ENCODE data around the gene DCP1A.

GRCh38 chr3:53347261-53348064 is at the start of gene DCP1A:
- peak; percentile 93 for TF ChIP-seq POLR2AphosphoS5 (IDR thresholded peaks at IDR 0.05; ENCODE audit: low read depth)
- TF ChIP-seq CTCF (IDR thresholded peaks at IDR 0.05; ENCODE audit: insufficient read depth, low read length) = no peak
